A549 (cell line): ENCODE results near the gene TBATA.

Source experiments
- RAD21 ChIP-seq, 2 experiments: fragments of >200 bp in 1 of 2; sonication (Bioruptor Twin) in 1 of 2; formaldehyde crosslinking in 1 of 2; IDR thresholded peaks in 1 of 2; conservative IDR thresholded peaks in 1 of 2; 2 replicates in 1 of 2; 3 replicates in 1 of 2; pipeline ENCODE4 v1.6.1; 2012 to 2018; ENCODE audit warnings: inconsistent platforms in 1 of 2
- TF ChIP-seq, protein P1 (sequence below): fragments of >200 bp; sonication (Bioruptor Twin); formaldehyde crosslinking; IDR thresholded peaks from 3 replicates; pipeline ENCODE4 v1.5.1; 2016
- TF ChIP-seq, protein P2 (sequence below): IDR thresholded peaks from 2 replicates; pipeline ENCODE4 v1.6.1; 2012; ENCODE audit warnings: low read depth, borderline replicate concordance

DNA sequence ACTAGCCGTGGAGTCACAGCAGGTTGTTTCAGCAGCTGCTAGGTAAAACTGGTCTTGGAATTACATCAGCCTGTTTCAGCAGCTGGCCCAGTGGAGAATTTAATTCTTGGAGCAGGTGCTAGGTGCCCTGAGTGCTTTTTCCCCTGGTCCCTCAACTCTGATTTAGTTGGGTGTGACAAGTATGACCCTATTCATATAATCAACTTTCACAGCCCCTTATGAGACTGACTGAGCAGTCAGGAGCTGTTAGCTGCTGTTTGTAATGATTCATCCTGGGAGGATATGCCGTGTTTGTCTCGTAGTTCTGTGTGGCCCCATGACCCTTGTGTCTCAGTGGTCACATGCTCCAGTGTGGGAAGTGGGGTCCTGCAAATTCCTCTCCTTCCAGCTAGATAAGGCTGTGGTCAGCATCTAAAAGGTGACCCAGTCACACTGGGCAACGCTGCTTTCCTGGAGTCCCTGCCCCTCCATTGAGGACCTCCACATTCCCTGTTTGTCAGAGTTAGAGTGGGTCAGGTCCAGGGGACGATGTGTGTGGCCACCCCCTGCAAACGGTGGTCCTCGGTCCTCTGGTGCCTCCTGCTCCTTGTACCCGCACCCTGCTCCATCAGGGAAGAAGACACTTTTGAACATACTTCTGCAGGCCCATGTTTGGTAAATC lies 28.3 kb downstream of the TBATA start:
- TF ChIP-seq RAD21 (conservative IDR thresholded peaks at IDR 0.05 in 1 of 2, IDR thresholded peaks at IDR 0.05 in 1 of 2): no peak
- TF ChIP-seq, protein P1, sequence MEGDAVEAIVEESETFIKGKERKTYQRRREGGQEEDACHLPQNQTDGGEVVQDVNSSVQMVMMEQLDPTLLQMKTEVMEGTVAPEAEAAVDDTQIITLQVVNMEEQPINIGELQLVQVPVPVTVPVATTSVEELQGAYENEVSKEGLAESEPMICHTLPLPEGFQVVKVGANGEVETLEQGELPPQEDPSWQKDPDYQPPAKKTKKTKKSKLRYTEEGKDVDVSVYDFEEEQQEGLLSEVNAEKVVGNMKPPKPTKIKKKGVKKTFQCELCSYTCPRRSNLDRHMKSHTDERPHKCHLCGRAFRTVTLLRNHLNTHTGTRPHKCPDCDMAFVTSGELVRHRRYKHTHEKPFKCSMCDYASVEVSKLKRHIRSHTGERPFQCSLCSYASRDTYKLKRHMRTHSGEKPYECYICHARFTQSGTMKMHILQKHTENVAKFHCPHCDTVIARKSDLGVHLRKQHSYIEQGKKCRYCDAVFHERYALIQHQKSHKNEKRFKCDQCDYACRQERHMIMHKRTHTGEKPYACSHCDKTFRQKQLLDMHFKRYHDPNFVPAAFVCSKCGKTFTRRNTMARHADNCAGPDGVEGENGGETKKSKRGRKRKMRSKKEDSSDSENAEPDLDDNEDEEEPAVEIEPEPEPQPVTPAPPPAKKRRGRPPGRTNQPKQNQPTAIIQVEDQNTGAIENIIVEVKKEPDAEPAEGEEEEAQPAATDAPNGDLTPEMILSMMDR: no peak
- TF ChIP-seq, protein P2, sequence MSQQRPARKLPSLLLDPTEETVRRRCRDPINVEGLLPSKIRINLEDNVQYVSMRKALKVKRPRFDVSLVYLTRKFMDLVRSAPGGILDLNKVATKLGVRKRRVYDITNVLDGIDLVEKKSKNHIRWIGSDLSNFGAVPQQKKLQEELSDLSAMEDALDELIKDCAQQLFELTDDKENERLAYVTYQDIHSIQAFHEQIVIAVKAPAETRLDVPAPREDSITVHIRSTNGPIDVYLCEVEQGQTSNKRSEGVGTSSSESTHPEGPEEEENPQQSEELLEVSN: no peak
